Fibroblast of lung (primary cell): Measurements from ENCODE around the gene PCMTD2.

Source experiments
- CTCF ChIP-seq, 2 donors: IDR thresholded peaks in 1 of 2; conservative IDR thresholded peaks in 1 of 2; 1 replicate in 1 of 2; 2 replicates in 1 of 2; pipeline ENCODE4 v1.5.1; 2011 to 2012; ENCODE audit warnings: low read length in 2 of 2, control low read depth in 1 of 2, inconsistent platforms in 1 of 2, low read depth in 1 of 2, mild to moderate bottlenecking in 1 of 2
- EZH2 ChIP-seq: IDR thresholded peaks from 2 replicates; pipeline ENCODE4 v1.5.1; 2012; ENCODE audit warnings: low read length, control low read depth, mild to moderate bottlenecking; ENCODE audit errors: missing control alignments

GRCh38 chr20:64230461-64231145 lies 24.9 kb upstream of the PCMTD2 start:
- no peak for TF ChIP-seq CTCF (conservative IDR thresholded peaks at IDR 0.05 in 1 of 2, IDR thresholded peaks at IDR 0.05 in 1 of 2; ENCODE audit: low read depth in 1 of 2, low read length in 2 of 2)
- no peak for TF ChIP-seq EZH2
